HEK293 (cell line): ENCODE results near the gene UQCC3.

Experiments
- CTCF ChIA-PET: fragments of 350-600 bp; formaldehyde crosslinking; extraction: SDS; loops from one replicate; lab custom pipeline; 2021; ENCODE audit warnings: antibody characterized with exemption; lab: Yijun Ruan, JAX
- POLR2A ChIA-PET: fragments of 300-600 bp; formaldehyde crosslinking; extraction: SDS; loops from one replicate; lab custom pipeline; 2020; ENCODE audit warnings: antibody characterized with exemption, inconsistent platforms; lab: Yijun Ruan, JAX
- H3K27ac ChIP-seq: fragments of 200-500 bp; sonication (Bioruptor generic); 2 replicates; pipeline ENCODE4 v1.5.1; 2014; ENCODE audit warnings: low read depth, low read length, control low read depth, inconsistent platforms; ENCODE audit errors: extremely low read depth
- H3K36me3 ChIP-seq, 2 experiments: fragments of 200-500 bp in 1 of 2; sonication (Bioruptor generic) in 1 of 2; 1 replicate in 1 of 2; 2 replicates in 1 of 2; pipeline ENCODE4 v1.5.1; 2014 to 2017; ENCODE audit warnings: inconsistent platforms in 2 of 2, low read length in 2 of 2; ENCODE audit not compliant: control insufficient read depth in 2 of 2, insufficient read depth in 1 of 2
- H3K4me1 ChIP-seq: fragments of 200-500 bp; sonication (Bioruptor generic); 2 replicates; pipeline ENCODE4 v1.5.1; 2014; ENCODE audit warnings: mild to moderate bottlenecking, low read length, inconsistent platforms; ENCODE audit not compliant: control insufficient read depth, insufficient read depth
- H3K4me3 ChIP-seq: 2 replicates; pipeline ENCODE4 v1.5.1; 2011; ENCODE audit warnings: low read depth, mild to moderate bottlenecking, control low read depth, low read length, moderate library complexity
- H3K9me3 ChIP-seq: fragments of 200-500 bp; sonication (Bioruptor generic); 2 replicates; pipeline ENCODE4 v1.5.1; 2014; ENCODE audit warnings: low read depth, low read length, inconsistent platforms; ENCODE audit not compliant: control insufficient read depth, insufficient read depth
- BCL11A ChIP-seq: fragments of 450-650 bp; formaldehyde crosslinking; IDR thresholded peaks from 2 replicates; pipeline ENCODE4 v1.5.1; 2016; ENCODE audit warnings: low read depth, missing biosample characterization, missing genetic modification characterization
- OVOL3 ChIP-seq: fragments of 450-650 bp; formaldehyde crosslinking; IDR thresholded peaks from 2 replicates; pipeline ENCODE4 v1.5.1; 2016; ENCODE audit warnings: missing biosample characterization, missing genetic modification characterization
- PATZ1 ChIP-seq: fragments of 450-650 bp; formaldehyde crosslinking; IDR thresholded peaks from 2 replicates; pipeline ENCODE4 v1.5.1; 2016; ENCODE audit warnings: missing biosample characterization, missing genetic modification characterization
- SCRT2 ChIP-seq: fragments of 450-650 bp; formaldehyde crosslinking; IDR thresholded peaks from 2 replicates; pipeline ENCODE4 v1.5.1; 2016; ENCODE audit warnings: missing biosample characterization, missing genetic modification characterization
- SP2 ChIP-seq: fragments of 450-650 bp; formaldehyde crosslinking; IDR thresholded peaks from 2 replicates; pipeline ENCODE4 v1.5.1; 2016; ENCODE audit warnings: missing biosample characterization, missing genetic modification characterization
- ZBTB20 ChIP-seq: fragments of 450-650 bp; formaldehyde crosslinking; IDR thresholded peaks from 2 replicates; pipeline ENCODE4 v1.5.1; 2016; ENCODE audit warnings: missing biosample characterization, missing genetic modification characterization
- ZBTB44 ChIP-seq: fragments of 450-650 bp; IDR thresholded peaks from 2 replicates; pipeline ENCODE4 v1.5.1; 2018; ENCODE audit warnings: missing biosample characterization, mild to moderate bottlenecking, missing genetic modification characterization
- ZBTB49 ChIP-seq: fragments of 450-650 bp; formaldehyde crosslinking; IDR thresholded peaks from 2 replicates; pipeline ENCODE4 v1.5.1; 2016; ENCODE audit warnings: missing biosample characterization, missing genetic modification characterization, low read depth
- ZNF174 ChIP-seq: fragments of 450-650 bp; formaldehyde crosslinking; IDR thresholded peaks from 2 replicates; pipeline ENCODE4 v1.5.0; 2017; ENCODE audit warnings: missing biosample characterization, mild to moderate bottlenecking, missing genetic modification characterization
- ZNF214 ChIP-seq: fragments of 450-650 bp; formaldehyde crosslinking; IDR thresholded peaks from 2 replicates; pipeline ENCODE4 v1.5.1; 2017; ENCODE audit warnings: missing biosample characterization, mild to moderate bottlenecking, missing genetic modification characterization, borderline replicate concordance
- ZNF26 ChIP-seq: fragments of 450-650 bp; formaldehyde crosslinking; IDR thresholded peaks from 2 replicates; pipeline ENCODE4 v1.5.1; 2016; ENCODE audit warnings: missing biosample characterization, missing genetic modification characterization
- ZNF274 ChIP-seq, 2 experiments: fragments of 200-500 bp in 1 of 2; fragments of 450-650 bp in 1 of 2; sonication (Bioruptor generic) in 1 of 2; formaldehyde crosslinking in 1 of 2; IDR thresholded peaks; 2 replicates each; pipeline versions ENCODE4 v1.5.1 to v1.6.1; 2014 to 2016; ENCODE audit warnings: borderline replicate concordance in 1 of 2, inconsistent platforms in 1 of 2, low read length in 1 of 2, missing biosample characterization in 1 of 2, missing genetic modification characterization in 1 of 2
- ZNF292 ChIP-seq: fragments of 450-650 bp; formaldehyde crosslinking; IDR thresholded peaks from 2 replicates; pipeline ENCODE4 v1.5.1; 2016; ENCODE audit warnings: low read depth, missing biosample characterization, missing genetic modification characterization, borderline replicate concordance
- ZNF302 ChIP-seq: fragments of 450-650 bp; formaldehyde crosslinking; IDR thresholded peaks from 2 replicates; pipeline ENCODE4 v1.5.1; 2016; ENCODE audit warnings: missing biosample characterization, missing genetic modification characterization, low read depth
- ZNF37A ChIP-seq: fragments of 450-650 bp; IDR thresholded peaks from 2 replicates; pipeline ENCODE4 v1.5.1; 2018; ENCODE audit warnings: missing biosample characterization, missing genetic modification characterization
- ZNF585B ChIP-seq: fragments of 450-650 bp; formaldehyde crosslinking; IDR thresholded peaks from 2 replicates; pipeline ENCODE4 v1.5.1; 2016; ENCODE audit warnings: missing biosample characterization, missing genetic modification characterization
- ZNF792 ChIP-seq: fragments of 450-650 bp; formaldehyde crosslinking; IDR thresholded peaks from 2 replicates; pipeline ENCODE4 v1.5.1; 2016; ENCODE audit warnings: missing biosample characterization, missing genetic modification characterization
- ZSCAN23 ChIP-seq: fragments of 450-650 bp; formaldehyde crosslinking; IDR thresholded peaks from 2 replicates; pipeline ENCODE4 v1.5.1; 2016; ENCODE audit warnings: missing biosample characterization, missing genetic modification characterization

UQCC3 gene

GRCh38 chr11:62665599-62666258, 5.7 kb upstream of the UQCC3 start:
- peaks cover 0 to 43% of the 10 kb centered on the region in 2 experiments; a peak in 2 of 3 replicates for H3K36me3 ChIP-seq
- TF ChIP-seq ZNF37A (tag by site-specific recombination) (no peak), ZBTB20 (tag by site-specific recombination) (no peak), OVOL3 (tag by site-specific recombination) (no peak)
- CTCF ChIA-PET = interaction anchor here (0.7 to 2.5 kb wide), 9 partner anchors 10 to 73 kb away, joined by 3 to 10 read pairs (median 3); partner anchors contain the start of gene HNRNPUL2
- peak overlapping the region; percentile 30 for H3K4me3 ChIP-seq
- POLR2A ChIA-PET = interaction anchor here (0.7 to 5.0 kb wide), 42 partner anchors 9 to 241 kb away, joined by 3 to 90 read pairs (median 6); partner anchors contain the start of genes B3GAT3, EEF1G, GANAB and HNRNPUL2
- H3K27ac ChIP-seq = peak overlapping the region; percentile 18; the same call in 1 of the 2 replicates
- H3K4me1 ChIP-seq = no peaks in the 10 kb centered on the region
- no peaks in the 10 kb centered on the region for H3K9me3 ChIP-seq

GRCh38 chr11:62666259-62666926, 5.1 kb upstream of the UQCC3 start:
- TF ChIP-seq ZNF174 (tag by site-specific recombination) (no peak), PATZ1 (tag by site-specific recombination) (no peak), SP2 (tag by site-specific recombination) (no peak), ZNF26 (tag by site-specific recombination) (no peak), ZNF292 (no peak), BCL11A (tag by site-specific recombination) (no peak), ZNF274 (IDR thresholded peaks at IDR 0.05; ENCODE audit: low read length) (no peak), ZNF274 (tag by site-specific recombination; IDR thresholded peaks at IDR 0.05; ENCODE audit: borderline replicate concordance) (no peak), ZNF302 (tag by site-specific recombination) (no peak), ZNF585B (tag by site-specific recombination) (no peak), ZSCAN23 (tag by site-specific recombination) (no peak), ZBTB44 (no peak), ZNF214 (no peak), SCRT2 (tag by site-specific recombination) (no peak), ZBTB49 (no peak), ZNF792 (tag by site-specific recombination) (no peak)
- TF ChIP-seq, all 188 proteins: peak for 0
- no peak overlapping the region for H3K27ac ChIP-seq
- no peaks in the 10 kb centered on the region for H3K9me3 ChIP-seq
- CTCF ChIA-PET = interaction anchor here (1.2 to 2.5 kb wide), 2 partner anchors 10 to 15 kb away, joined by 5 to 10 read pairs; no protein-coding TSS in a partner anchor
- H3K4me3 ChIP-seq = no peak overlapping the region
- POLR2A ChIA-PET = interaction anchor here (1.0 to 5.0 kb wide), 13 partner anchors 8 to 93 kb away, joined by 3 to 79 read pairs (median 8); partner anchors contain the start of genes B3GAT3, EEF1G, GANAB and INTS5
- H3K4me1 ChIP-seq = no peaks in the 10 kb centered on the region
- peaks cover 0 to 43% of the 10 kb centered on the region in 2 experiments; a peak in 2 of 3 replicates for H3K36me3 ChIP-seq
